ENCODE measurements around the gene LBP. TPM values are rescaled to one million over a fixed set of nuclear protein-coding genes. Genes with fewer than 3 reads are reported as not detected.

Gene LBP
- total and polyA plus RNA-seq, 2 experiments from 2014 or later, result not detected

- Histone ChIP-seq H3K4me1 (ENCODE audit: low read depth) (no peaks in the 10 kb centered on the region), H3K36me3 (no peaks in the 10 kb centered on the region), H3K27ac (no peak overlapping the region), H3K9me3 (ENCODE audit: low read depth) (no peaks in the 10 kb centered on the region), H3K27me3 (no peaks in the 10 kb centered on the region), H3K4me3 (no peak overlapping the region)
- no peak for DNase-seq (ENCODE audit: low read depth in 1 of 2, low spot score in 1 of 2)
- TF ChIP-seq CTCF (IDR thresholded peaks at IDR 0.05; ENCODE audit: low read depth, low read length), result no peak
Observed at GRCh38 chr20:38301309-38301708, 45.0 kb upstream of the LBP start.

GRCh38 chr20:38302786-38303185, 43.5 kb upstream of the LBP start:
- Histone ChIP-seq H3K4me3 (no peak overlapping the region), H3K27me3 (no peaks in the 10 kb centered on the region), H3K9me3 (ENCODE audit: low read depth) (no peaks in the 10 kb centered on the region), H3K27ac (no peak overlapping the region), H3K36me3 (no peaks in the 10 kb centered on the region), H3K4me1 (ENCODE audit: low read depth) (no peaks in the 10 kb centered on the region)
- DNase-seq (ENCODE audit: low read depth in 1 of 2, low spot score in 1 of 2), result no peak
- no peak for TF ChIP-seq CTCF (IDR thresholded peaks at IDR 0.05; ENCODE audit: low read depth, low read length)

GRCh38 chr20:38303908-38304379, 42.3 kb upstream of the LBP start, which contains the start of gene BPI:
Gene BPI, plus strand, starts transcription at chr20:38304156. Its CDS starts 68 bp downstream, at chr20:38304224.
- DNase-seq (ENCODE audit: low read depth in 1 of 2, low spot score in 1 of 2), result peak in 1 of 2 donors; percentile 46
- Histone ChIP-seq H3K9me3 (ENCODE audit: low read depth) (no peaks in the 10 kb centered on the region), H3K27me3 (no peaks in the 10 kb centered on the region), H3K27ac (no peak within 1 kb of the TSS), H3K36me3 (no peaks in the 10 kb centered on the region), H3K4me1 (ENCODE audit: low read depth) (no peaks in the 10 kb centered on the region), H3K4me3 (no peak within 1 kb of the TSS)
- TF ChIP-seq CTCF (IDR thresholded peaks at IDR 0.05; ENCODE audit: low read depth, low read length), result no peak

- H3K4me1 ChIP-seq (ENCODE audit: low read depth), result no peaks in the 10 kb centered on the region
- H3K36me3 ChIP-seq, result no peaks in the 10 kb centered on the region
- no peaks in the 10 kb centered on the region for H3K27me3 ChIP-seq
- no peaks in the 10 kb centered on the region for H3K9me3 ChIP-seq (ENCODE audit: low read depth)
- no peak overlapping the region for H3K4me3 ChIP-seq
- peak; percentile 6 to 54 for DNase-seq (ENCODE audit: low read depth in 1 of 2, low spot score in 1 of 2)
- no peak overlapping the region for H3K27ac ChIP-seq
- TF ChIP-seq CTCF (IDR thresholded peaks at IDR 0.05; ENCODE audit: low read depth, low read length), result peak; percentile 62
Observed at GRCh38 chr20:38304845-38305447, 41.3 kb upstream of the LBP start.

GRCh38 chr20:38305541-38305940, 40.7 kb upstream of the LBP start:
- DNase-seq (ENCODE audit: low read depth in 1 of 2, low spot score in 1 of 2), result no peak
- H3K4me3 ChIP-seq, result no peak overlapping the region
- H3K27ac ChIP-seq, result no peak overlapping the region
- no peaks in the 10 kb centered on the region for H3K9me3 ChIP-seq (ENCODE audit: low read depth)
- TF ChIP-seq CTCF (IDR thresholded peaks at IDR 0.05; ENCODE audit: low read depth, low read length), result no peak
- no peaks in the 10 kb centered on the region for H3K4me1 ChIP-seq (ENCODE audit: low read depth)
- no peaks in the 10 kb centered on the region for H3K27me3 ChIP-seq
- no peaks in the 10 kb centered on the region for H3K36me3 ChIP-seq

Measured in cardiac muscle cell (in vitro differentiated cells and primary cell).